T-helper 17 cell (primary cell): Measurements from ENCODE around the gene GH1. TPM values are rescaled to one million over a fixed set of nuclear protein-coding genes. Genes with fewer than 3 reads are reported as not detected.
"Not testable (repeated sequence)": the region's sequence is repeated elsewhere in the genome, so short reads cannot be mapped to it uniquely, and the experiment has no call there.

Source experiments
- ATAC-seq: fragments of 150-1000 bp; cut with Tn5 transposase; 2 replicates; pipeline ENCODE4 v1.10.0; 2021; ENCODE audit warnings: mild to moderate bottlenecking, moderate library complexity
- DNase-seq, 3 donors: peaks; one replicate each; pipeline versions ENCODE4 v3.0.0 to v3.0.0-alpha.2; 2020 to 2021
- H3K9me3 ChIP-seq: one replicate; pipeline ENCODE4 v1.7.0; 2013; ENCODE audit warnings: low read length, mild to moderate bottlenecking; ENCODE audit not compliant: control insufficient read depth, poor library complexity, severe bottlenecking
- H3K27ac Mint-ChIP-seq: one replicate; pipeline ENCODE4 v1.8.0; 2022; ENCODE audit warnings: mild to moderate bottlenecking, moderate library complexity, mixed read lengths
- H3K27me3 Mint-ChIP-seq: one replicate; pipeline ENCODE4 v1.8.0; 2022; ENCODE audit warnings: mixed read lengths
- H3K36me3 Mint-ChIP-seq: one replicate; pipeline ENCODE4 v1.8.0; 2022; ENCODE audit warnings: low read depth, mixed read lengths
- H3K4me1 Mint-ChIP-seq: one replicate; pipeline ENCODE4 v1.8.0; 2022; ENCODE audit warnings: mild to moderate bottlenecking, mixed read lengths
- H3K4me3 Mint-ChIP-seq: one replicate; pipeline ENCODE4 v1.8.0; 2022; ENCODE audit warnings: mild to moderate bottlenecking, moderate library complexity, mixed read lengths
- total RNA-seq, 4 donors: library from RNA in 2 of 4; stranded (reverse) in 2 of 4; gene quantifications; one replicate each; pipeline ENCODE4 v1.2.3 and lab custom pipeline; 2022 to 2026

The GH1 gene
- total RNA-seq, 2 donors from 2014 or later: not detected

DNA sequence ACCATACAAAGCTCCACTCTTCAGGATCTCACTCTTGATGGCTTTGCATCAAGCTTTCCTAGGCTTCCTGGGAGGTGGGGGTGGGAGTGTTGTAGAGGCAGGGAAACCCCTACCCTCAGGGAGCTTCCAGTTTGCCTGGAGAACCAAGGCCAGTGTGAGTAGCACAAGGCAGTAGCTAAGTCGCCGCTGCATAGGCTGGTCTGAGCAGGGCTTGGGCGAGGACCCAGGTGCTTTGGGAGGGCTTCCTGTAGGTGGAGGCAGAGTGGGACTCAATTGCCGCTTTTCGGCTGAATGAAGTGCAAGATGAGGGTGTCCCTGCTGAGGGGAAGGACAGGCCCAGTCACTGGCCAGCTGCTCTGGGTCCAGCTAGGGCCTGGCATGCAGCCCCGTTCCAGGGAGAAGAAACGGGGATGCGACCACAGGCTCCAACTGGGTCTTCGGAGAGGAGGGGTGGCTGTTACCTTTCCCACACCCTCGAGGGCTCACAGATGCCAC lies 9.6 kb upstream of the GH1 start:
- Mint-ChIP-seq H3K4me3 (no peak overlapping the region), H3K36me3 (no peaks in the 10 kb centered on the region), H3K4me1 (peaks cover 18% of the 10 kb centered on the region), H3K27me3 (no peaks in the 10 kb centered on the region), H3K27ac (no peak overlapping the region)
- no peaks in the 10 kb centered on the region for H3K9me3 ChIP-seq
- ATAC-seq (no peak), DNase-seq (no peak)

DNA sequence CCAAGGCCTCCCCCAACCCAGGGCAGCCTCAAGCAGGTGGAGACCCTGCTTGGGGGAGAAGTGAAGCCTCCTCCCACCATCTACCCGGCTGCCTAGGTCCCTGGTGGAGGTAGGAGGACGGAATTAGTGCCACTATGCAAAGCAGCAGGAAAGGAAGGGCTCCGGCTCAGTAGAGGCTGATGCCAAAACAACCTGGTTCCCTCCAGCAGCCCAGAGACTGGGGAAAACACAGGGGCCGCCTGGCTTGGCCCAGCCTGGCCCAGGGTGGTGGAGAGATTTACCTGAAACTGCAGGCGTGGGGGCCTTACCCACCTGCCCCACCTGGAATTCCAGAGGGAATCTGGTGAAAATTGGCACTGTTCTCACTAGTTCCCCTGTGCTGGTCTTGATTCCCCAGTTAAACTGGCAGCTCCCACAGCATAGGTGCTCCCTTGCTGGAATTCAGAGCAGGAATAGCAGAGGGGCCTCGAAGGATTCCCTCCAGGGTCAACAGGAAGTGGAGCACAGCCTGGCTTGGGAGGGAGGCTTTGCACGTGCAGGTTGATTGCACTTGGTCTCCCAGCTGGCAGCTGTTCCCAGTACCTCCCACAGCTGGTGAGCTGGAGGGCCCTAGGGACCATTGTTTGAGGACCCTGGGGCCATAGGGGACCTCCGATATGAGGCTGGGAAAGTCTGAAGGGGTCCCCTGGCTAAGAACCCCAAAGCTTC lies 9.0 kb upstream of the GH1 start:
- ATAC-seq (no peak), DNase-seq (no peak)
- Mint-ChIP-seq H3K27ac (no peak overlapping the region), H3K27me3 (no peaks in the 10 kb centered on the region), H3K4me1 (peaks cover 18% of the 10 kb centered on the region), H3K36me3 (no peaks in the 10 kb centered on the region), H3K4me3 (no peak overlapping the region)
- H3K9me3 ChIP-seq: no peaks in the 10 kb centered on the region

DNA sequence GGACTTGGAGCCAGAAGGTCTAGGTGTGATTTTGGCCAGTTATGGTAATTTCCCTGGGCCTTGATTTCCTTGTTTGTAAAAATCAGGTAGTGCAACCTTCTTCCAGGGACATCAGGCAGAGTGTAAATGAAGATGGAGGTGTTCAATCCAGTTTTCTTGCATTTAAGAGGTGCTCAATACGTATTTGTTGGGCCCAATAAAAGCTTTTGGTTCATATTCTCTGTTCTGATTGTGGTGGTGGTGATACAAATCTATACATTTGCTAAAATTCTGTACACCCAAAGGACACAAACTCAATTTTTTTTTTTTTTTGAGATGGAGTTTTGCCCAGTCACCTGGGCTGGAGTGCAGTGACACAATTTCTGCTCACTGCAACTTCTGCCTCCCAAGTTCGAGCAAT lies 7.5 kb upstream of the GH1 start:
- Mint-ChIP-seq H3K27ac (no peak overlapping the region), H3K36me3 (no peaks in the 10 kb centered on the region), H3K4me1 (peaks cover 13% of the 10 kb centered on the region), H3K27me3 (no peaks in the 10 kb centered on the region), H3K4me3 (no peak overlapping the region)
- ATAC-seq: no peak
- no peak for DNase-seq
- no peaks in the 10 kb centered on the region for H3K9me3 ChIP-seq

DNA sequence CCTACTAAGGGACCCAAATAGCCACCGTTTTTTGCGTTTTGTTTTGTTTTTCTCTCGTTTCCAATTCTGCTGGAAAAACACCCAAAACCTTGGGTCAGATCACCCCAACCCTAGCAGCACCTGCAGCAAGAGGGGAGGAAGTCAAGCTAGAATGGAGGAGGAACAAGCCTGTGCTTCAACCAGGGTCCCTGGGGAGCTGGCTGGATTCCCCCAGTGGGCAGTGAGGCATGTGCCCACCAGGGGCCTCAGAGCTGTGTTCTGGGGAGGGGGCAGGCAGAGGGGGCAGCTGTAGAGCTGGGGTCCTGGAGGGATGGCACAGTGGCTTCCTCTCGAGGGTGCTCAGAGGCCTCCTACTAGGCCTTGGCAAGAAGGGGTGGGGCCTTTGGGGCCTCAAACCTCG lies 7.0 kb upstream of the GH1 start:
- peak; percentile 64 for ATAC-seq
- H3K27me3 Mint-ChIP-seq: no peaks in the 10 kb centered on the region
- no peak overlapping the region for H3K27ac Mint-ChIP-seq
- H3K4me1 Mint-ChIP-seq: peaks cover 8% of the 10 kb centered on the region
- DNase-seq: no peak
- no peak overlapping the region for H3K4me3 Mint-ChIP-seq
- H3K9me3 ChIP-seq: no peaks in the 10 kb centered on the region
- no peaks in the 10 kb centered on the region for H3K36me3 Mint-ChIP-seq

DNA sequence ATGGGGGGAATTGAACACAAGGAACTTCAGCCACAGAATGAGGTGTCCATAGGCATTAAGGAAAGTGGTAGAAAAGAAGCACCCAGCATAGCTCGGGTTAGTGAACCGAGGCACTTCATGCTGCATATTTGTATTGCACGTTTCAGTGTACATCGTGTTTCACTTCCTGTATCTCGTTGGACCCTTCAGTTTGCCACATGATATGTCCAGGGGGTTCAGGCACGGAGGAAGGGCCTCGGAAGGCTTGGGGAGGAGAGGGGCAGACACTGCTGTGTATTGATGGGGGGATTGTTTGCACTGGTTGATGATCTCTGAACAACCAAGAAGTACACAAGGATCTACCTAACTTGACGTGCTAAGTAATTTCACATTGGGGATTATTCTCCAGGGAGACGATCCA lies 3.8 kb upstream of the GH1 start:
- peaks cover 12% of the 10 kb centered on the region for H3K4me1 Mint-ChIP-seq
- not testable (repeated sequence) for H3K27ac Mint-ChIP-seq, H3K36me3 Mint-ChIP-seq, H3K4me3 Mint-ChIP-seq, H3K9me3 ChIP-seq, DNase-seq, H3K27me3 Mint-ChIP-seq
- peak; percentile 38 for ATAC-seq

DNA sequence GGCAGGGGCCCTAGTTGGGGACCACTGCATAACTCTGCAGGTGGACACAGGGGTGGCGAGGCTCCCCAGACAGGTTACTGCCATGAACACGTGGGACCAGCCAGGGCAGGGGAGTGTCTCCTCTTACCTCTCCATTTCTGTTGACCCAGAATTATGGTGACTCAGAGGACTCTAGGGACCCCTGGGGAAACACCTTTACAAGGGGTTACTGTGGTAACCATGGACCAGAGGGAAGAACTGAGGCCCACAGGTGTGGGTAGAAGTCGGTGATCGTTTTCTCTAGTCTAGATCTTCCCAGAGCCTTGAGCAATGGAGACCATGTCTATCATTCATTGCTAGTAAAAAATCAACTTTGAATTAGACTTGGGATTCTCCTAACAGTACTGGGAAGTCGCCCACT lies 2.1 kb upstream of the GH1 start:
- H3K4me1 Mint-ChIP-seq: peaks cover 12% of the 10 kb centered on the region
- not testable (repeated sequence) for H3K36me3 Mint-ChIP-seq, H3K4me3 Mint-ChIP-seq, DNase-seq, H3K27ac Mint-ChIP-seq, H3K27me3 Mint-ChIP-seq, ATAC-seq, H3K9me3 ChIP-seq

DNA sequence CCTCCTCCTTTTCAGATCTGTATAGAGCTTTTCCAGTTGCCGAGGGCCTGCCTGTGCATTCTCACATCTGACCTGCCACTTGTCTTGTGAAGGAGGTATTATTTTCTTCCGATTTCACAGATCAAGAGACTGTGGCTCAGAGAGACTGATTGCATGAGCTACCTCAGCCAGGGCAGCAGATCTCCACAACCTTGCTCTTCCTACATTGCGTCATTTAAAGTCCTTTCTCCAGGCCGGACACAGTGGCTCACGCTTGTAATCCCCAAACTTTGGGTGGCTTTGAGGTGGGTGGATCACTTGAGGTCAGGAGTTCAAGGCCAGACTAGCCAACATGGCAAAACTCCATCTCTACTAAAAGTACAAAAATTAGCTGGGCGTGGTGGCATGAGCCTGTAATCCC lies 1.4 kb upstream of the GH1 start:
- not testable (repeated sequence) for DNase-seq, H3K36me3 Mint-ChIP-seq, H3K4me3 Mint-ChIP-seq, ATAC-seq, H3K9me3 ChIP-seq, H3K27me3 Mint-ChIP-seq
- peak overlapping the region; percentile 92 for H3K27ac Mint-ChIP-seq
- H3K4me1 Mint-ChIP-seq: peaks cover 12% of the 10 kb centered on the region

DNA sequence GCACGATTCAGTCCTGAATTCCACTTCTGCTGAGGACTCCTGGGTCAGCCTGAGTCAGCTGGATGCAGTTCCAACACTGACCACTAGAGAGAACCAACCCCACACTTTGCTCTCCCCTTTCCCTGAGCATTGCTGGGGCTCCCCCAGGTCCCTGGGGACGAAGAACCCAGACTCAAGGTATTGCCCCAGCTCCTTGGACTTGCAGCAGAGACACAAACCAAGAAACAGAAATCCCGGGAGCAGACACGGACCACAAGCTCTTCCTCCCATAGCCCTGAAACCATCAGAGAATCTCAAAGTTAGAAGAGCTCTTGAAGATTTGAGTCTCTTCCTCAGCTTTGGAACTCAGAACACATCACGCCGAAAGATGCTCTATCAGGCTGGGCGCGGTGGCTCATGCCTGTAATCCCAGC lies 678 bp upstream of the GH1 start:
- H3K27me3 Mint-ChIP-seq: peaks cover 4% of the 10 kb centered on the region
- peak overlapping the region; percentile 72 for H3K4me3 Mint-ChIP-seq
- H3K9me3 ChIP-seq: no peaks in the 10 kb centered on the region
- H3K4me1 Mint-ChIP-seq: peaks cover 12% of the 10 kb centered on the region
- DNase-seq (peak; percentile 43 to 70 (median 53)), ATAC-seq (peak; percentile 95)
- H3K27ac Mint-ChIP-seq: peak overlapping the region; percentile 92
- peaks cover 3% of the 10 kb centered on the region for H3K36me3 Mint-ChIP-seq

DNA sequence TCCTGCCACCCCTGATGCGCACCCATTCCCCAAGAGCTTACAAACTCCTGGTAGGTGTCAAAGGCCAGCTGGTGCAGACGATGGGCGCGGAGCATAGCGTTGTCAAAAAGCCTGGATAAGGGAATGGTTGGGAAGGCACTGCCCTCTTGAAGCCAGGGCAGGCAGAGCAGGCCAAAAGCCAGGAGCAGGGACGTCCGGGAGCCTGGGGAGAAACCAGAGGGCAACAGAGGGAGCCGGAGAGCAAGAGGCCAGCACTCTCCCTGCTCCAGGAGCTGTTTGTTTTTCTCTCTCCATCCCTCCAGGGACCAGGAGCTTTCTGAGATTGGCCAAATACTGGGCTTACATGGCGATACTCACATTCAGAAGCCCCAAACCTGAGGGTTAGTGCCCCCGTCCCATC lies 334 bp downstream of the GH1 start:
- DNase-seq (no peak), ATAC-seq (no peak)
- no peaks in the 10 kb centered on the region for H3K9me3 ChIP-seq
- peaks cover 4% of the 10 kb centered on the region for H3K27me3 Mint-ChIP-seq
- no peak overlapping the region for H3K27ac Mint-ChIP-seq
- peaks cover 12% of the 10 kb centered on the region for H3K4me1 Mint-ChIP-seq
- H3K36me3 Mint-ChIP-seq: peaks cover 3% of the 10 kb centered on the region
- no peak overlapping the region for H3K4me3 Mint-ChIP-seq

DNA sequence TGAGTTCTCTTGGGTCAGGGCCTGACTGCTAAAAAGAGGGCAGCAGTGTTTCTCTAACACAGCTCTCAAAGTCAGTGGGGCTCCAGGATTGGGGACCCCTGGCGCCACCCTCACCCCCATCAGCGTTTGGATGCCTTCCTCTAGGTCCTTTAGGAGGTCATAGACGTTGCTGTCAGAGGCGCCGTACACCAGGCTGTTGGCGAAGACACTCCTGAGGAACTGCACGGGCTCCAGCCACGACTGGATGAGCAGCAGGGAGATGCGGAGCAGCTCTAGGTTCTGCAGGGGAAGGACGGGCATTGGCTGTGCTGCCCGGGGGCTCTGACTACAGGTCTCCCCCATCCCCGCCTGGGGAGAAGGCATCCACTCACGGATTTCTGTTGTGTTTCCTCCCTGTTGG lies 993 bp downstream of the GH1 start:
- Mint-ChIP-seq H3K27ac (no peak overlapping the region), H3K36me3 (peaks cover 3% of the 10 kb centered on the region), H3K4me1 (peaks cover 12% of the 10 kb centered on the region), H3K4me3 (no peak overlapping the region), H3K27me3 (peaks cover 4% of the 10 kb centered on the region)
- no peaks in the 10 kb centered on the region for H3K9me3 ChIP-seq
- ATAC-seq (no peak), DNase-seq (no peak)

DNA sequence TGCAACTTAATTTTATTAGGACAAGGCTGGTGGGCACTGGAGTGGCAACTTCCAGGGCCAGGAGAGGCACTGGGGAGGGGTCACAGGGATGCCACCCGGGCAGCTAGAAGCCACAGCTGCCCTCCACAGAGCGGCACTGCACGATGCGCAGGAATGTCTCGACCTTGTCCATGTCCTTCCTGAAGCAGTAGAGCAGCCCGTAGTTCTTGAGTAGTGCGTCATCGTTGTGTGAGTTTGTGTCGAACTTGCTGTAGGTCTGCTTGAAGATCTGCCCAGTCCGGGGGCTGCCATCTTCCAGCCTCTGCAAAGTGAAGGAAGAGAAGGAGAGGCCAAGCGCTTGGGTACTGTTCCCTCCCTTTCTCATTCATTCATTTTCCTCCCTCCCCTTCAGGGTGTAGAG lies 1.4 kb downstream of the GH1 start:
- not testable (repeated sequence) for H3K36me3 Mint-ChIP-seq, DNase-seq, H3K27me3 Mint-ChIP-seq, H3K9me3 ChIP-seq, H3K27ac Mint-ChIP-seq, H3K4me3 Mint-ChIP-seq, ATAC-seq
- peaks cover 10% of the 10 kb centered on the region for H3K4me1 Mint-ChIP-seq

DNA sequence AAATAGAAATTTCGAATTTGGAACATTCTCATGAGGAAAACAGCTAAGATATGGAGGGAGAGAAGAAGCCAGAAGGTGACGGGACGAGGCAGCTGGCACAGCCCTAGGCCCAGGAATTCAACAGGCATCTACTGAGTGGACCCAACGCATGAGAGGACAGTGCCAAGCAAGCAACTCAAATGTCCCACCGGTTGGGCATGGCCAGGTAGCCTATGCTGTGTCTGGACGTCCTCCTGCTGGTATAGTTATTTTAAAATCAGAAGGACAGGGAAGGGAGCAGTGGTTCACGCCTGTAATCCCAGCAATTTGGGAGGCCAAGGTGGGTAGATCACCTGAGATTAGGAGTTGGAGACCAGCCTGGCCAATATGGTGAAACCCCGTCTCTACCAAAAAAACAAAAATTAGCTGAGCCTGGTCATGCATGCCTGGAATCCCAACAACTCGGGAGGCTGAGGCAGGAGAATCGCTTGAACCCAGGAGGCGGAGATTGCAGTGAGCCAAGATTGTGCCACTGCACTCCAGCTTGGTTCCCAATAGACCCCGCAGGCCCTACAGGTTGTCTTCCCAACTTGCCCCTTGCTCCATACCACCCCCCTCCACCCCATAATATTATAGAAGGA lies 2.0 kb downstream of the GH1 start:
- no peak for ATAC-seq
- Mint-ChIP-seq H3K27me3 (peaks cover 4% of the 10 kb centered on the region), H3K4me1 (peaks cover 10% of the 10 kb centered on the region)

DNA sequence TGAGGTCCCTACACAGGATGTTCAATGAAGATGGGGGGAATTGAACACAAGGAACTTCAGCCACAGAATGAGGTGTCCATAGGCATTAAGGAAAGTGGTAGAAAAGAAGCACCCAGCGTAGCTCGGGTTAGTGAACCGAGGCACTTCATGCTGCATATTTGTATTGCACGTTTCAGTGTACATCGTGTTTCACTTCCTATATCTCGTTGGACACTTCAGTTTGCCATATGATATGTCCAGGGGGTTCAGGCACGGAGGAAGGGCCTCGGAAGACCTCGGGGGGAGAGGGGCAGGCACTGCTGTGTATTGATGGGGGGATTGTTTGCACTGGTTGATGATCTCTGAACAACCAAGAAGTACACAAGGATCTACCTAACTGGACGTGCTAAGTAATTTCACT lies 2.9 kb downstream of the GH1 start:
- H3K27me3 Mint-ChIP-seq, H3K36me3 Mint-ChIP-seq, H3K9me3 ChIP-seq, ATAC-seq, H3K27ac Mint-ChIP-seq, DNase-seq, H3K4me3 Mint-ChIP-seq: not testable (repeated sequence)
- H3K4me1 Mint-ChIP-seq: peaks cover 12% of the 10 kb centered on the region

More for the DNA sequence above, 2.0 kb downstream of the GH1 start:
- H3K27ac Mint-ChIP-seq: no peak overlapping the region
- DNase-seq: no peak
- H3K36me3 Mint-ChIP-seq: peaks cover 3% of the 10 kb centered on the region
- no peak overlapping the region for H3K4me3 Mint-ChIP-seq
- H3K9me3 ChIP-seq: no peaks in the 10 kb centered on the region

DNA sequence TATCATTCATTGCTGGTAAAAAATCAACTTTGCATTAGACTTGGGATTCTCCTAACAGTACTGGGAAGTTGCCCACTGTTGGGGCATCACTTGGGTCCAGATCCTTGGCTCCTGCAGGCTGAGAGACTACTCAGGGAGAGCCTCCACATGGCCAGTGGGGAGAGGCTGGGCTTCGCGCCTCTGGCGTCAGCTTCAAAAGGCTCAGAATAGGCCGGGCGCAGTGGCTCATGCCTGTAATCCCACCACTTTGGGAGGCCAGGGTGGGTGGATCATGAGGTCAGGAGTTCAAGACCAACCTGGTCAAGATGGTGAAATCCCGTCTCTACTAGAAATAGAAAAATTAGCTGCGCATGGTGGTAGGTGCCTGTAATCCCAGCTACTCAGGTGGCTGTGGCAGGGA lies 4.2 kb downstream of the GH1 start:
- no peak overlapping the region for H3K27ac Mint-ChIP-seq
- no peak for ATAC-seq

More for the DNA sequence above, 4.2 kb downstream of the GH1 start:
- no peaks in the 10 kb centered on the region for H3K9me3 ChIP-seq
- H3K36me3 Mint-ChIP-seq: peaks cover 3% of the 10 kb centered on the region
- DNase-seq: no peak
- peaks cover 7% of the 10 kb centered on the region for H3K4me1 Mint-ChIP-seq
- no peak overlapping the region for H3K4me3 Mint-ChIP-seq
- H3K27me3 Mint-ChIP-seq: peaks cover 12% of the 10 kb centered on the region
